ENCODE data around the gene FER.

DNA sequence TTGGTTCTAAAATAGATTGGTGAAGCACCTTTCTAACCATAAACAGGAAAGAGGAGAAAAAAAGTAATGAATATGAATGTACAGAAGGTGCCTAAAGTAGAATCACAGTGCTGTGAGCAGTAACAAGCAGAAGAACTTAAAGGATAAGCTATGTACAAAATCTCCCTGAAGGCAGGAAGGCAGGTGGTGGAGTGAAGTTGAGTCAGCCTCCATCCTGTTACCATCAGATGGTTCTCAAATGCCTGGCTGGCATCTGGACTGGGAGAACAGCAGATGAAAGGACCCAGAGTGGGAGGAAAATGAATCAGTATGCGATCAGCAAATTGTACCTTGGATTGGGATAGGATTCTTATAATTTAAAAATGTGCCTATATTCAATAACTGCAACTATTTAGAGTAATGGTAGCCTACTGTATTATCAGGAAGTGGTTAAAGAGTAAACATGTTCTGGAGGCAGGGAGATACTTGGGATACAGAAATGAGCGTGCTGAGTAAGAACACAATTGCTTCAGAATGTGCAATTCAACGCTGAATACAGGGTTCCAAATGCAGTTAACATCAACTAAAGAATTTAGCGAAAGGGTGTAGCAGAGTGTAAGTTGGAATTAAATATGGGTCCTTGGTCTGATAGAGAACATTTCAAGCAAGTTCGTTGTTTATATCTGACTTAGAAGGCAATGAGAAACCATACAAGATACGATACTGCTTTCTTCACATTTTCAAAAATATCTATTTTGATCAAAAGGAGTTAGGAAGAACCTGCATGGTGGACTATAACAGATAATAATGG is 21.1 kb upstream of the FER start:
- TF ChIP-seq, protein P1, sequence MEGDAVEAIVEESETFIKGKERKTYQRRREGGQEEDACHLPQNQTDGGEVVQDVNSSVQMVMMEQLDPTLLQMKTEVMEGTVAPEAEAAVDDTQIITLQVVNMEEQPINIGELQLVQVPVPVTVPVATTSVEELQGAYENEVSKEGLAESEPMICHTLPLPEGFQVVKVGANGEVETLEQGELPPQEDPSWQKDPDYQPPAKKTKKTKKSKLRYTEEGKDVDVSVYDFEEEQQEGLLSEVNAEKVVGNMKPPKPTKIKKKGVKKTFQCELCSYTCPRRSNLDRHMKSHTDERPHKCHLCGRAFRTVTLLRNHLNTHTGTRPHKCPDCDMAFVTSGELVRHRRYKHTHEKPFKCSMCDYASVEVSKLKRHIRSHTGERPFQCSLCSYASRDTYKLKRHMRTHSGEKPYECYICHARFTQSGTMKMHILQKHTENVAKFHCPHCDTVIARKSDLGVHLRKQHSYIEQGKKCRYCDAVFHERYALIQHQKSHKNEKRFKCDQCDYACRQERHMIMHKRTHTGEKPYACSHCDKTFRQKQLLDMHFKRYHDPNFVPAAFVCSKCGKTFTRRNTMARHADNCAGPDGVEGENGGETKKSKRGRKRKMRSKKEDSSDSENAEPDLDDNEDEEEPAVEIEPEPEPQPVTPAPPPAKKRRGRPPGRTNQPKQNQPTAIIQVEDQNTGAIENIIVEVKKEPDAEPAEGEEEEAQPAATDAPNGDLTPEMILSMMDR (IDR thresholded peaks at IDR 0.05; ENCODE audit: low read depth, low read length), result no peak
- no peak for TF ChIP-seq EZH2phosphoT487 (IDR thresholded peaks at IDR 0.05; ENCODE audit: low read depth)
